H9 (cell line): ENCODE data around the gene ERC2. TPM values are rescaled to one million over a fixed set of nuclear protein-coding genes. Genes with fewer than 3 reads are reported as not detected.

ENCODE experiments used
- DNase-seq: peaks from one replicate; pipeline ENCODE4 v3.0.0-alpha.2; 2017
- H2AFZ ChIP-seq: one replicate; pipeline ENCODE4 v1.6.1; 2013; ENCODE audit warnings: mild to moderate bottlenecking, low read length, control low read depth, moderate library complexity
- H2AK5ac ChIP-seq: 2 replicates; pipeline ENCODE4 v1.6.1; 2013; ENCODE audit warnings: low read length, control low read depth, mixed read lengths; ENCODE audit not compliant: insufficient read length
- H2BK120ac ChIP-seq: one replicate; pipeline ENCODE4 v1.6.1; 2013; ENCODE audit warnings: low read depth, mild to moderate bottlenecking, low read length, control low read depth, inconsistent platforms; ENCODE audit not compliant: poor library complexity, severe bottlenecking
- H2BK12ac ChIP-seq: 2 replicates; pipeline ENCODE4 v1.6.1; 2013; ENCODE audit warnings: low read length, control low read depth, mixed read lengths, low read depth; ENCODE audit not compliant: insufficient read length
- H2BK15ac ChIP-seq: 2 replicates; pipeline ENCODE4 v1.6.1; 2013; ENCODE audit warnings: low read depth, low read length, control low read depth
- H2BK20ac ChIP-seq: one replicate; pipeline ENCODE4 v1.6.1; 2013; ENCODE audit warnings: low read depth, mild to moderate bottlenecking, low read length, control low read depth, inconsistent platforms; ENCODE audit not compliant: poor library complexity, severe bottlenecking
- H2BK5ac ChIP-seq: 2 replicates; pipeline ENCODE4 v1.6.1; 2013; ENCODE audit warnings: low read length, control low read depth, mixed read lengths; ENCODE audit not compliant: insufficient read length
- H3K14ac ChIP-seq: 2 replicates; pipeline ENCODE4 v1.6.1; 2013; ENCODE audit warnings: low read length, control low read depth; ENCODE audit not compliant: insufficient read depth
- H3K18ac ChIP-seq: 2 replicates; pipeline ENCODE4 v1.6.1; 2013; ENCODE audit warnings: low read depth, mild to moderate bottlenecking, mixed read lengths, low read length, control low read depth; ENCODE audit not compliant: insufficient read length
- H3K23ac ChIP-seq: 2 replicates; pipeline ENCODE4 v1.6.1; 2013; ENCODE audit warnings: low read length, control low read depth, mixed read lengths, low read depth; ENCODE audit not compliant: insufficient read length
- H3K23me2 ChIP-seq: 2 replicates; pipeline ENCODE4 v1.6.1; 2013; ENCODE audit warnings: low read depth, mild to moderate bottlenecking, mixed read lengths, low read length, control low read depth; ENCODE audit not compliant: insufficient read length, poor library complexity, severe bottlenecking
- H3K27ac ChIP-seq: 2 replicates; pipeline ENCODE4 v1.5.1; 2013; ENCODE audit warnings: low read length, control low read depth, mixed read lengths, low read depth; ENCODE audit not compliant: insufficient read length
- H3K27me3 ChIP-seq: 2 replicates; pipeline ENCODE4 v1.6.1; 2013; ENCODE audit warnings: low read length, control low read depth, inconsistent platforms; ENCODE audit not compliant: insufficient read depth
- H3K4ac ChIP-seq: 2 replicates; pipeline ENCODE4 v1.6.1; 2013; ENCODE audit warnings: low read depth, mild to moderate bottlenecking, control low read depth, inconsistent platforms, low read length, moderate library complexity
- H3K4me1 ChIP-seq: 2 replicates; pipeline ENCODE4 v1.6.1; 2013; ENCODE audit warnings: low read length, control low read depth, inconsistent platforms; ENCODE audit not compliant: insufficient read depth
- H3K4me2 ChIP-seq: 2 replicates; pipeline ENCODE4 v1.6.1; 2013; ENCODE audit warnings: low read length, control low read depth, mixed read lengths; ENCODE audit not compliant: insufficient read length, insufficient read depth
- H3K56ac ChIP-seq: 2 replicates; pipeline ENCODE4 v1.6.1; 2013; ENCODE audit warnings: low read depth, mild to moderate bottlenecking, mixed read lengths, low read length, control low read depth; ENCODE audit not compliant: insufficient read length
- H3K79me1 ChIP-seq: 2 replicates; pipeline ENCODE4 v1.6.1; 2013; ENCODE audit warnings: low read depth, mild to moderate bottlenecking, moderate library complexity, low read length, control low read depth, inconsistent platforms; ENCODE audit not compliant: insufficient read depth, poor library complexity, severe bottlenecking
- H3K79me2 ChIP-seq: 2 replicates; pipeline ENCODE4 v1.6.1; 2013; ENCODE audit warnings: low read length, control low read depth, inconsistent platforms; ENCODE audit not compliant: insufficient read depth
- H3K9ac ChIP-seq: 2 replicates; pipeline ENCODE4 v1.6.1; 2013; ENCODE audit warnings: low read length, control low read depth, mixed read lengths; ENCODE audit not compliant: insufficient read length; ENCODE audit errors: extremely low read depth
- H3K9me3 ChIP-seq: one replicate; pipeline ENCODE4 v1.6.1; 2013; ENCODE audit warnings: low read depth, low read length, inconsistent platforms; ENCODE audit not compliant: control insufficient read depth
- H3T11ph ChIP-seq: one replicate; pipeline ENCODE4 v1.6.1; 2013; ENCODE audit warnings: mild to moderate bottlenecking, low read length, control low read depth, inconsistent platforms
- H4K20me1 ChIP-seq: one replicate; pipeline ENCODE4 v1.6.1; 2013; ENCODE audit not compliant: control insufficient read depth, insufficient read length, insufficient read depth
- H4K5ac ChIP-seq: 2 replicates; pipeline ENCODE4 v1.6.1; 2013; ENCODE audit warnings: low read depth, mild to moderate bottlenecking, mixed read lengths, low read length, control low read depth; ENCODE audit not compliant: insufficient read length
- H4K8ac ChIP-seq: replicated peaks from 2 replicates; pipeline ENCODE4 v1.6.1; 2013; ENCODE audit warnings: low read length, control low read depth, mixed read lengths, low read depth; ENCODE audit not compliant: insufficient read length
- H4K91ac ChIP-seq: 2 replicates; pipeline ENCODE4 v1.6.1; 2013; ENCODE audit warnings: low read depth, mild to moderate bottlenecking, moderate library complexity, mixed read lengths, low read length, control low read depth; ENCODE audit not compliant: insufficient read length
- H3K27ac Mint-ChIP-seq, 3 experiments: 2 replicates in 2 of 3; 3 replicates in 1 of 3; pipeline ENCODE4 v1.8.0; 2020 to 2021; ENCODE audit warnings: mixed read lengths in 3 of 3, mild to moderate bottlenecking in 1 of 3, moderate library complexity in 1 of 3
- H3K27me3 Mint-ChIP-seq: 2 replicates; pipeline ENCODE4 v1.8.0; 2021; ENCODE audit warnings: low read depth, mild to moderate bottlenecking, moderate library complexity, mixed read lengths
- H3K36me3 Mint-ChIP-seq, 3 experiments: 2 replicates in 2 of 3; 3 replicates in 1 of 3; pipeline ENCODE4 v1.8.0; 2020 to 2021; ENCODE audit warnings: low read depth in 3 of 3, mixed read lengths in 3 of 3; ENCODE audit not compliant: insufficient read depth in 1 of 3
- H3K4me1 Mint-ChIP-seq, 2 experiments: 2 replicates each; pipeline ENCODE4 v1.8.0; 2020; ENCODE audit warnings: mixed read lengths in 2 of 2
- H3K4me3 Mint-ChIP-seq, 2 experiments: 2 replicates in 1 of 2; 3 replicates in 1 of 2; pipeline ENCODE4 v1.8.0; 2020 to 2021; ENCODE audit warnings: mild to moderate bottlenecking in 2 of 2, mixed read lengths in 2 of 2, moderate library complexity in 1 of 2
- H3K9me3 Mint-ChIP-seq, 2 experiments: 2 replicates in 1 of 2; 3 replicates in 1 of 2; pipeline ENCODE4 v1.8.0; 2020; ENCODE audit warnings: mild to moderate bottlenecking in 2 of 2, mixed read lengths in 2 of 2, moderate library complexity in 1 of 2
- CTCF ChIP-seq: fragments of 200-600 bp; sonication (generic); conservative IDR thresholded peaks from 3 replicates; pipeline ENCODE4 v1.8.0; 2021; ENCODE audit warnings: antibody characterized with exemption, mild to moderate bottlenecking
- WGBS: extraction: QIAGEN DNeasy Blood & Tissue Kit; methylation state at CpG from one replicate; pipeline ENCODE4 v1.1.7; 2013; ENCODE audit warnings: missing lambda C conversion rate, low lambda C conversion rate, mixed read lengths; ENCODE audit not compliant: insufficient read length; ENCODE audit errors: extremely low coverage; 5-methylcytosine and 5-hydroxymethylcytosine counted together
- total RNA-seq: library from RNA; stranded (reverse); gene quantifications from 2 replicates; pipeline ENCODE4 v1.2.1, GENCODE V29; 2021

Gene ERC2
- total RNA-seq, 1 experiment from 2014 or later = 15.4 TPM

- Histone ChIP-seq H3K79me1 (no peaks in the 10 kb centered on the region), H3K23ac (no peak overlapping the region), H4K20me1 (no peaks in the 10 kb centered on the region), H3K14ac (no peak overlapping the region), H2BK20ac (no peak overlapping the region), H2AFZ (no peak overlapping the region), H4K8ac (no peak overlapping the region), H2BK120ac (no peak overlapping the region), H3K4me1 (no peaks in the 10 kb centered on the region; the same call in 1 of the 2 replicates), H3K4ac (no peak overlapping the region), H2BK15ac (no peak overlapping the region), H4K5ac (no peak overlapping the region), H2BK12ac (no peak overlapping the region), H3K23me2 (no peaks in the 10 kb centered on the region), H3K4me2 (no peak overlapping the region), H2BK5ac (no peak overlapping the region), H3K56ac (no peak overlapping the region), H3K79me2 (no peaks in the 10 kb centered on the region), H3K27me3 (no peaks in the 10 kb centered on the region), H3T11ph (no peak overlapping the region), H4K91ac (no peak overlapping the region), H3K9ac (no peak overlapping the region), H3K18ac (no peak overlapping the region), H2AK5ac (no peak overlapping the region), H3K9me3 (no peaks in the 10 kb centered on the region), H3K27ac (no peak overlapping the region)
- Mint-ChIP-seq H3K27ac (no peak overlapping the region), H3K27me3 (no peaks in the 10 kb centered on the region; the same call in 1 of the 2 replicates), H3K36me3 (no peaks in the 10 kb centered on the region), H3K9me3 (no peaks in the 10 kb centered on the region), H3K4me1 (no peaks in the 10 kb centered on the region), H3K4me3 (no peak overlapping the region)
- no CpG with 5 or more reads among the region's 2 CpGs for WGBS
- no peak for DNase-seq
- TF ChIP-seq CTCF = peak; percentile 41
Measured at GRCh38 chr3:55818485-55818884, 649.8 kb downstream of the ERC2 start.
